C1 segment of cervical spinal cord (tissue), 14 donors: ENCODE results near the gene IP6K2.
"Not testable (repeated sequence)": the region's sequence is repeated elsewhere in the genome, so short reads cannot be mapped to it uniquely, and the experiment has no call there.

ENCODE experiments used
- DNase-seq, 14 donors: peaks; one replicate each; lab custom pipeline; 2025; lab: John Stamatoyannopoulos, UW

Gene IP6K2

DNA sequence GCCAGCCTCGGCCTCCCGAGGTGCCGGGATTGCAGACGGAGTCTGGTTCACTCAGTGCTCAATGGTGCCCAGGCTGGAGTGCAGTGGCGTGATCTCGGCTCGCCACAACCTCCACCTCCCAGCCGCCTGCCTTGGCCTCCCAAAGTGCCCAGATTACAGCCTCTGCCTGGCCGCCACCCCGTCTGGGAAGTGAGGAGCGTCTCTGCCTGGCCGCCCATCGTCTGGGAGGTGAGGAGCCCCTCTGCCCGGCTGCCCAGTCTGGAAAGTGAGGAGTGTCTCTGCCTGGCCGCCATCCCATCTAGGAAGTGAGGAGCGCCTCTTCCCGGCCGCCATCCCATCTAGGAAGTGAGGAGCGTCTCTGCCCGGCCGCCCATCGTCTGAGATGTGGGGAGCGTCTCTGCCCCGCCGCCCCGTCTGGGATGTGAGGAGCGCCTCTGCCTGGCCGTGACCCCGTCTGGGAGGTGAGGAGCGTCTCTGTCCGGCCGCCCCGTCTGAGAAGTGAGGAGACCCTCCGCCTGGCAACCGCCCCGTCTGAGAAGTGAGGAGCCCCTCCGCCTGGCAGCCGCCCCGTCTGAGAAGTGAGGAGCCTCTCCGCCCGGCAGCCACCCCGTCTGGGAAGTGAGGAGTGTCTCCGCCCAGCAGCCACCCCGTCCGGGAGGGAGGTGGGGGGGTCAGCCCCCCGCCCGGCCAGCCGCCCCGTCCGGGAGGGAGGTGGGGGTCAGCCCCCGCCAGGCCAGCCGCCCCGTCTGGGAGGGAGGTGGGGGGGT is 16.9 kb upstream of the IP6K2 start:
- DNase-seq: not testable (repeated sequence)

DNA sequence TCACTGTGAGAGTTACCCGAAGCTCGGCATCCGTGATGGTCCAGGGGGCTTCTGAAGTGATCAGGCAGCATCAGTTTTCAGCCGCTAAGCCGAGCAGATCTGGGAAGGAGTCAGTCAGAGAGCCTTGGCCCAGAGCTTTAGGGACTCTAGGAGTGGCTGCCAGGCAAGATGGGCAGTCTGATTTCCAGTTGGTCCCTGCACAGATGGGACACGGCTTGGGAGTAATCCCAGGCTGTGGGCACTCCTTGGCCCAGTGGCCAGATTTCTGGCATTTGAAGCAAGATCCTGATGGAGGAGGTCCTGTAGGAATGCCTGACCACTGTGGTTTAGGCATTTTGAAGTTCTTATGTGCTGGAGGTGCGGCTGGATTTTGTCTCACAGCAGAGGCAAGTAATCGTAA is 10.5 kb upstream of the IP6K2 start:
- DNase-seq: peak in 2 of 14 donors; percentile 17 to 85

DNA sequence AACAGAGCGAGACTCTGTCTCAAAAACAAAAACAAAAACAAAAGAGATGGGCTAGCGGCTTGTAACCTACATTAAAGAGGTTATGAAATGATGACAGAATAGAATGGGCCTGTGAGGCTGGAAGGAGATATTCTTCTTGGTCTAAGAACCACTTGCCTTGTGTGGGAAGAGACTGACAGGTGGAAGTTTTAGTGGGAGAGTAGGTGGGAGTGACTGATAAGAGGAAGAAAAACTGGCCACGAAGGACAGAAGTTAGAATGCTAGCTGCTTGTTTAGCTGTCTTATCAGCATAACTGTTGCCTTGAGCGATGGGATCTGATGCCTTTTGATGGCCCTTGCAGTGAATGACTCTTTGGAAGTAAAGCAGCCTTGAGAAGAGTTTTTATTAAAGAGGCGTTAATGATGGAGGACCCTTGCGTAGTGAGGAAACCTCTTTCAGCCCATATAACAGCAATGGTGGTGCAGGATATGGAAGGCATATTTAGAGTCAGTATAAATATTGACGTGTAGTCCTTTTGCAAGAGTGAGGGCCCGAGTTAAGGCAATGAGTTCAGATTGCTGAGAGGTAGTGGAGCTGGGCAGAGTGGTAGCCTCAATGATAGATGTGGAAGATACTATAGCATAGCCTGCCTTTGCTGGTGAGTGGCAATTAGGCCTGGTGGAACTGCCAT is 8.3 kb upstream of the IP6K2 start:
- not testable (repeated sequence) for DNase-seq

DNA sequence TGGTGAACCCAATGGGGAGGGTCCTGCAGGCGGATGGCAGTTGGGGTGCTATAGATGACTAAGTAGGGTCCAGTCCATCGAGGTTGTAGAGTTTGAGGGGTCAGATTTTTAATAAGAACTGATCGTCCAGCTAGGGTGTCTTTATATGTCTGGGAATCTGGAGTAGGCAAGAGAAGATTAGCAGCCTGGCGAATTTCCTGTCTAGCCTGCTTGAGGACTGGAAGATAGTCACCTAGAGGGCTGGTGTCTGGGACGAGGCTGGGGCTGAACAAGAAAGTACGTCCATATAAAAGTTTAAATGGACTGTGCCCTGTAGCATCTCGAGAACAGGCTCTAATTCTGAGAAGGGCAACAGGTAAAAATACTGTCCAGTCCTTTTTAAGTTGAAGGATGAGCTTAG is 6.7 kb upstream of the IP6K2 start:
- no peak for DNase-seq

DNA sequence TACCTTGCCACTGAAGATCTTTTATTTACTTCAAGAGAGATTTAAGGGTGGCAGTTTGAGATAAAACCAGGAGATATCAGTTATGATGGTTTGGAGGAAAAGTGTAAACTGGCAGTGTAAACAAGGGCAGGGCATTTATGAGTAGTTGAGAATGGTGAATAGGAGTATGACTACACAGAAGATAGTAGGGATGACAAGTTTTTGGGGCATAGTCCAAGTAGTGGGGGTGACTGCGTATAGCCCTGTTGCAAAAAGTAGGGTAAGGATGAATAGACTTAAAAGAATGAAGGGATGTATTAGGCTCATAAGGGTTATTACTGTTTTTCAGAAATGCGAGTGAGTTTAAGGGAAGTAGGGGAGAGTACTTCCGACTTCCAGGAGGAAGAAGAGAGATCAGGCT is 6.3 kb upstream of the IP6K2 start:
- DNase-seq: not testable (repeated sequence)

DNA sequence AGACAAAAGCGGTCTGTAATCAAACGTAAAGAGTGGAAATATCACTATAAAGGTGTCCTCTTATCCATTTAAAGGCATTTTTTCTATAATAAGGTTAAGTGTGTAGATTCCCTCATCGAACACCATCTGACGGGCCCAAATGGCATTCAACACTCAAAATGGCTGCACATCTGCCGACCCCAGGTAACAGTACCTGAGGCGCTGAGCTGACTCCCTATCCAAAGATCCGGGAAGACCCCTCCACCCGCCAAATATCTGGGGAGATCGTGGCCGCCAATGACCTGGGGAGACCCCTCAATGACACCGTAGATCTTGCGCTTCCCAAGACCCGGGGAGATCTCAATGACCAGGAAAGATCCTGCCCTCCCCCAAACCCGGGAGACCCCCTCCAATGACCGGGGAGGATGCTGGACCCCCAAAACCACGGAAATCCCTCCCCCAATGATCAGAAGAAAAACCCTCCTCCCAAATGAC is 476 bp downstream of the IP6K2 start:
- no peak for DNase-seq

DNA sequence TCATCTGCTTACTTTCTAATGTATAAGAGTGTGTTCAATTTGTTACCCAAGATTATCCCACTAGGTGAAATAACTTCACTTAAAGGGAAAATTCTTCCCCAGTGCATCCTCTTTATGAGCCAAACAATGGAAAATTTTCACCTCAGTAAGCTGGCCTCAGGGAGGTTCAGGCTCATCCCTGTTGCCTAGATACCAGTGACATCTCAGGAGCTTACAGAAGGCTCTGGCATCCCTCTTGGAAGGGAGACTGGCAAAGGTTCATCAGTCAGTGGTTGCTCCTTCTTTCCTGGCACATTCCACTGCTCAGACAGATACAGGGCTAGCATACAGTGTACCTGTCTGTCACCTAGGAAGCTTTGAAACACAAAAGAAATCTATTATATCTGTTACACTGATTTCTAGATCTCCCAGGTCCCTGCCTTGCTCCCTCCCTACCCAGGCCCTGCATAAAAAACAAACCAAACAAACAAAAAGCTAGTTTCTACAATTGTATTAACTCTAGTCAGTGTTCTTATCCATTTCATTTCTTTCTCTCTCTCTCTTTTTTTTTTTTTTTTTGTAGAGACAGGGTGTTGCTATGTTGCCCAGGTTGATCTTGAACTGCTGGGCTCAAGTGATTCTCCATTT is 1.7 kb downstream of the IP6K2 start:
- peak in 1 of 14 donors; percentile 98 for DNase-seq

DNA sequence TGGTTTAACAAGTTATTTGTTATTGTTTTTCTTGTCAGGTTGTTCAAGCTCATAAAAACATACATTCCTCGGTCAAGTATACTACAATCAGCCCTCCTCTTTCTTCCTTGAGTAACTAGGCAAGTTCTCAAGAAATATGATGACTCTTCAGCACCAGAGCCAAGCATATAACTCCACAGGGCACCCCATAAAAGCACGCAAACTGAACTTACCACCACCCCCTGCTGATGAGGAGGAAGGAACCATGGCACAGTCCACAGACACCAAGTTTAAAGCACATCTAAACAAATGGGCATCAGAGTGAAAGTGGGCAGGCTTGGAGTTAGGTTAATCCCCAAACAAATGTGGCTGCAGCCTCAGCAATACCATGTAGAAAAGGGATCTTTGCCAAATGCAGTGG is 5.3 kb downstream of the IP6K2 start:
- no peak for DNase-seq

DNA sequence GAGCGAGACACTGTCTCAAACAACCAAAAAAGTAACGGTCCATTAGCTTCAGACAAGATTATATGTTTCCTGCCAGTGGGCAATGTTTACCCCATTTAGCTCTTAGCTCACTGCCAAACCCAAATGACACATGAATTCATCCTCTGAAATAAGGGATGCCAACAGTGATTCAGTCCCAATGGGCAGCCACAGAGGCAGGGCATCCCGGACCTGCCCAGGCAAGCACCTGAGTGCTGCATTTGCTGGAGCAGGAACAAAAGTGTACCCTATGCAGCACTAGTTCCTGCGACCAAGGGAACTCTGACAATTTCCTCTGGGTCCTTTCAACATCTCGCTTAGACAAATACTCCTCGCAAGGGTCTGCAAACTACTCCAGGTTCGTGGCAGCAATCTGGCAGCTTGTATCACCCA is 8.0 kb downstream of the IP6K2 start:
- peak in 2 of 14 donors; percentile 10 to 40 for DNase-seq

DNA sequence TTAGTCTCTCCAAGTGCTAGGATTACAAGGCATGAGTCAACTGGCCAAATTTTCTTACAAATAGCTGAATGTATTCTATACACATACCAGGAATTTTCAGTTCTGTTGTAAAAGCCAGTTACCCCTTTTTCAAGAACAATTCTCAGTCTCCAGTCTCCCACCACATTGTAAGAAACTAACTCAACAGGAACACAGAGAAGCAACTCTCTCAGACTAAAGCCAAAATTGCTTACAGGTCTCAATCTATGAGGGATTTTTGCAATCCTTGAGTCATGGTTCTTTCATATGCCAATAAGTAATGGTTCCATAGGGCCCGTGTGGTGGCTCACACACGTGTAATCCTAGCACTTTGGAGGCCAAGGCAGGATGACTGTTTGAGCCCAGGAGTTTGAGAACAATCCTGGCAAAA is 8.5 kb downstream of the IP6K2 start:
- no peak for DNase-seq

DNA sequence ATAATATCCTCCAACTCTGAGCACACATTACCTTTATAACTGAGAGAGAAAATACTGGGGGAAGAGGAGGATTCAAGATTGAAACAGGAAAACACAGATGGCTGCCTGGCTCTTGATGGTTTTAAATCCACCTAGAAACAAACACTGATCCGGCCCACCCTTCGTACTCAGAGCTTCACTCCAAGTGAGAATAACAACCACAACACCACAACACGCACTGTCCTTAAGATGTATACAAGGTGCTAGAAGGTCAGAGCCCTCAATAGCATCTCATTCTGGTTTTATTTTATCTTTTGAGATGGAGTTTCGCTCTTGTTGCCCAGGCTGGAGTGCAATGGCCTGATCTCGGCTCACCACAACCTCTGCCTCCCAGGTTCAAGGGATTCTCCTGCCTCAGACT is 9.9 kb downstream of the IP6K2 start:
- no peak for DNase-seq

DNA sequence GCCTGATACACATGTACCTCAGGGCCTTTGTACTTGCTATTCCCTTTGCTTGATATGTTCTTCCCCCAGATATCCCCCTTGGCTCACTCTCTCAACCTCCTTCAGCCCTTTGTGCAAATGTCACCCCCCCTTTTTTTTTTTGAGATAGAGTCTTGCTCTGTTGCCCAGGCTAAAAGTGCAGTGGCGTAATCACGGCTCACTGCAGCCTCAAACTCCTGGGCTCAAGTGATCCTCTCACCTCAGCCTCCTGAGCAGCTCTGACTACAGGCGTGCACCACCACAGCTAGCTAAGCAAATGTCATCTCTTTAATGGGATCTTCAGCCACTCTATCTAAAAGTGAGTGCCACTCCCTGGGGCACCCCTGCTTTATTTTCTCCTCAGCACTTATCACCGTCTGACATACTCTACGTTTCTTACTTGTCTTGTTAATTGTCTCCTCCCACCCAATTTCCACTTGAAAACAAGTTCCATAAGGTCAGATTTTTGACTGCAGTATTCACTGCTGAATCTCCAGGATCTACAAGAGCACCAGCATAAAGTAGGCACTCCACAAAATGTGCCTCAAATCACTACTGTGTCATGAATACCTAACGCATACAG is 14.6 kb downstream of the IP6K2 start:
- no peak for DNase-seq

DNA sequence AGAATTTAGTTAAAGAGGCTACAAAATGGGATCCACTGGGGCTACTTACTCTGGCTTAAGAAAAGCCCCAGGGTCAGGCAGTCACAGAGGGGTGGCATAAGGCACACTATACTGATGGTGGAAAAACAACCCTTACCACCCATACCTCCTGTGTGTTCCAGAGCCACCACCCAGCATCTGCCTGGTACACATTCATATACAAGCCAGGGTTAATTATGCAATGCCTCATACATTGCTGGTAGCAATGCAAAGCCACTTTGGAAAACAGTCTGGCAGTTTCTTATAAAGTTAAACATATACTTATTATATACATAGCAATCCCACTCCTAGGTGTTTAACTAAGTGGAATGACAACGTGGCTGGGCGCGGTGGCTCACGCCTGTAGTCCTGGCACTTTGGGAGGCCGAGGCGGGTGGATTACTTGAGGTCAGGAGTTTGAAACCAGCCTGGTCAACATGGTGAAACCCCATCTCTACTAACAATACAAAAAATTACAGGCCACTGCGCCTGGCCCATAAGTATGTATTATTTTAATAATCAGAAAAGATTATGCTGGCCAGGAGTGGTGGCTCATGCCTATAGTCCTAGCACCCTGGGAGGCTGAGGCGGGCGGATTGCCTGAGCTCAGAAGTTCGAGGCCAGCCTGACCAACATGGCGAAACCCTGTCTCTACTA is 16.2 kb downstream of the IP6K2 start:
- DNase-seq: no peak

DNA sequence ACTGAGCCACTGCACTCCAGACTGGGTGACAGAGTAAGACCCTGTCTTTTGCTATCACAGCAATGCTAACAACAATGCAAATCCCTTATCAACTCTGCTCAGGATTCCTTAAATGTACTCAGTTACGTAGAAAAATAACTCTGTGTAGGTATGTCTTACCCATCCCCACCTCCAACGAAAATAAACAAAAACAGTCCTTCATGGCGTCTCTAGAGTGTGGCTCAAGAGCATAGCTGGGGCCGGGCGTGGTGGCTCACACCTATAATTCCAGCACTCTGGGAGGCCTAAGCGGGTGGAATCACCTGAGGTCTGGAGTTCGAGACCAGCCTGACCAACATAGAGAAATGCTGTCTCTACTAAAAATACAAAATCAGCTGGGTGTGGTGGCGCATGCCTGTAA is 18.1 kb downstream of the IP6K2 start:
- no peak for DNase-seq

DNA sequence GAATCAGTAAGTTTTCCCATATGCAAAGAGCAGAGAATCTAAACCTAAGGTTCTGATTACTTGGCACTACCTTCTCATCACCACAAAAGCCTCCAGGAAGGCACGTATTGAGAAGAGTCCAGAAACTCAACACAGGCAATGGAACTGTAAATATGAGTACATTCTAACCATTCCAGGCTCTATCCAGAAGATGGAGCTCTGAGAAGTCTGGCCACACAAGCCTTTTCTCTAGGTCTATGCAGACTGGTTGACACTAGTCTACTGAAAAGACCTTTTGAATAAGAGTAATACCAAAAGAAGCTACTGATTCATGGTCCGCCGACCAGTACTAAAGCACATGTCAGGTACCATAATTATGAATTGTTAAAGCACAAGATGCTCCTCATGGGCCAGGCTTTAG is 19.1 kb downstream of the IP6K2 start:
- DNase-seq: no peak

DNA sequence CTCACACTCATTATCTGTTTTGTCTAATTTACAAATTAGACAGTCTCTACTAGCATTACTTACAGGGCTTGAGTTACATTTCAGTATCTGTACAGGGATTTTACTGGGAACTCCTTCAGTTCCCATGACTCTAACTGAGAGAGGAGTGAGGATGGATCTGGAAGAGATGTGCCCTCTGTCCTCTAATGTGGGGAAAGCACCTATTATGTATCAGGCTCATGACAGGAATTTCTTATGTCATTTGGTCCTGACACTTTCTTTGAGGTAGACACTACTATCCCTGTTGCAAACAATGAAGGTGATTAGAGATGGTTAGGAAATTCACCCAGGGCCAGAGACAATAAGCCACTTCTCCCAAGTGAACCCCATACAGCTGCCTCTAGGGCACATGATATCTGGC is 20.4 kb downstream of the IP6K2 start:
- DNase-seq: no peak

DNA sequence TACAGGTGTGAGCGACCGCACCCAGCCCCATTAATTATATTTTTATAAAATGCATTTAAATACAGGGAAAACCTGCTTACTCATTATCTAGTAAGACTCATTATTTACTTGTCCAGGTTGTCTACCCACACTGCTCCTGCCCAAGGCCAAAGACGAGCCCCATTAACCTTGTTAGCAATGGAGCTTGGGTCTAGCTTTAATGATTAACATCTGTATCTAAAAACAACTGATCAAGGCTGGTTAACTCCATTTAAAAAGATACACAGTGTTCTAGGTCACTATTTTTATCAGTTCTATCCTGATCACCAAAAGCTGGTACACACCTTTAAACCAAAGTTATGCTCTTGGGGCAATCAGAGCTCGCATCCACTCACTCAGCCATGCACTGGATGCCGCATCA is 20.9 kb downstream of the IP6K2 start:
- DNase-seq: no peak

DNA sequence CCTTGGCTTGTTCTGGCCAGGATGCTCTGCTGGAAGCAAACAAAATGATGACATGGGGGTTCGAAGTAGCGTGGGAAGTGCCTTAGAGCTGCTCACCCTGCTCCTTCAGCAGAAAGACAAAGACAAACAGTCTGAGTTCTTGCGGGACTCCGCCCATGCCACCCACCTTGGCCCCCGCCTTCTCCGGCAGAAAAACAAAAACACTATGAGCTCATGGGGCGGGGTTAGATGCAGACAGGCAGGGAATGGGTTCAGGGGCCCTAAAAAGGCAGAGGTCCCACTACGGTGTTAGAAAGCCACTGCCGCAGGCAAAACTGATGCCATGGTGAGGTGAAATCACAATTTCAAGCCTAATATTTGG is 21.6 kb downstream of the IP6K2 start:
- DNase-seq: peak in 2 of 14 donors; percentile 43 to 50

DNA sequence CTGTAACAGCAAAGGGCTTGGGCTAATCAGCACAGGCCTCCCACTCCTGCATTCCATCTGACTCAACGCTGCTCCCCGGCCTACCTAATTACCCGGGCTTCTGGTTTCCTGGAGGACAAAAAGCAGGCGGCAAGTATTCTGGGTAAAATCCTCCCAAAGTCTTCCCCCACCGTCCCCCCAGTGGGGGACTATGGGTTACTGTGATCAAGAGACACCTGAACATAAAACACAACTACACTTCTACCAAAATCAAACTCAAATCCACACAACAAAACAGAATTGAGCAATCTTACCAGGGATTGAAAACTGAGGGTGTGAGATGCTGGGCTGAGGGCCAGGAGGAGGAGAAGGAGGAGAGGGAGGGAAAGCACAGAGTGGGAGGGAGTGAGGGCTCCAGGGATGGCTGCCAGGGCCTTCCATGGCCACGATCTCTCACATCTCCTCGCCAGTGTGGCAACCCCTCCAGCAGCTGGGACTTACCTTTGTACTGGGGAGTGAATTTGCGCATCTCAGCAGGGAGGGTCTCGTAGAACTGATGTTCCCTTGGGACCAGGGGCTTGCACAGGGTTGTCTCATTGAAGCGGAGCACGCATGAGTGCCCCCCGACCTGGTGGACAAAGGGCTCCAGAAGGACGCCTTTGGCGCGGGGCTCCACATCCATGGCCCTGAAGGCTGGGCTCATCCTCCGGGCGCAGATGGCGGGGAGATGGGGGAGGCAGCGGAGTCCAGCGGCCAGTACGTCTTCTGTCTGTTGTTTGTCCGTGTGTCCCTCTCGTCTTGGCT is 22.2 kb downstream of the IP6K2 start:
- peak in 11 of 14 donors; percentile 22 to 70 (median 51) for DNase-seq

DNA sequence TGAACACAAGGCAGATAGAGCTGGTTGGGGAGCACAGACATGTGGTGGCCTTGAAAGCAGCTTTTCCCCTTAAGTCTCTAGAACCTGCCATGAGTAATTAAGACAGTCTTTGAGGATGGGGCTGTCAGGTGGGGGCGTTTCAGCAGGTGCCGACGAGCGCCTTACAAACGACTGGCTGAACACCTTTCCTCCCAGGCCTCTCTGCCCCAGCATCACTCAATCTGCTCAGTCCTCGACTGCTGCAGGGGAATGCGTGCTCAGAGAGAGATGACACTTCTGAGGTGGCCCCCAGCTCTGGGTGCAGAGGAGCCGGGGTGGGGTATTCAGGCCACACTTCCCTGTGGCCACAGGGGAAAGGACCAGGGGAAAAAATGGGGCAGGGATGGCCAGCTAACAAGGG is 23.2 kb downstream of the IP6K2 start:
- no peak for DNase-seq

DNA sequence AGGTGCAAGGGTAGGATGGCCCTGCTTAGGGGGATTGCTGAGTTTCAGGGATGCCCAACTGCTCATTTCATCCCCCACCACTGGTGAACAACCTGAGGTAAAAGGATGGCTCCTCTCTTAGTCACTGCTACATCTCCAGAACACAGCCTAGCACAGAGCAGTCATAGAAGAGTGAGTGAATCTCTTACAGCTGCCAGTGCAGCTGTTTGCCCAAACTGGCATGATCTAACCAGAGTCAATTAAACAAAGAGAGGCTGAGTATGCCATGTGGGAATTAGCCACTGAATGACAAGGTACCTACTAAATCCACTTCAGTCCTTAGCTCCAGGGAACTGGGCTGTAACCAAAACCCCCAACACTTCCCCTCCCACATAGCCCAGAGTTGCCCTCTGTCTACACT is 24.5 kb downstream of the IP6K2 start:
- DNase-seq: no peak
